HCT116 (cell line): ENCODE results near the gene TRPM8.

Experiments used
- CEBPB ChIP-seq: IDR thresholded peaks from 2 replicates; pipeline ENCODE4 v1.6.1; 2012; ENCODE audit warnings: low read depth
- CTCF ChIP-seq, 3 experiments: fragments of 200-600 bp in 1 of 3; sonication (generic) in 1 of 3; IDR thresholded peaks in 2 of 3; conservative IDR thresholded peaks in 1 of 3; 2 replicates each; pipeline ENCODE4 v1.5.1; 2012 to 2017; ENCODE audit warnings: low read depth in 2 of 3, low read length in 2 of 3, antibody characterized with exemption in 1 of 3, borderline replicate concordance in 1 of 3, control low read depth in 1 of 3, mild to moderate bottlenecking in 1 of 3, mixed read lengths in 1 of 3, mixed run types in 1 of 3, moderate library complexity in 1 of 3; ENCODE audit not compliant: insufficient read depth in 1 of 3
- EGR1 ChIP-seq: IDR thresholded peaks from 2 replicates; pipeline ENCODE4 v1.6.1; 2012; ENCODE audit warnings: low read depth
- EZH2 ChIP-seq: fragments of 200-600 bp; sonication (generic); IDR thresholded peaks from 2 replicates; pipeline ENCODE4 v1.6.1; 2017; ENCODE audit warnings: antibody characterized with exemption, mixed run types
- EZH2phosphoT487 ChIP-seq: fragments of 200-600 bp; IDR thresholded peaks from 2 replicates; pipeline ENCODE4 v1.6.1; 2018; ENCODE audit warnings: antibody characterized with exemption, borderline replicate concordance
- POLR2A ChIP-seq: IDR thresholded peaks from 2 replicates; pipeline ENCODE4 v1.7.0; 2011; ENCODE audit warnings: borderline replicate concordance; ENCODE audit not compliant: insufficient read depth, insufficient read length; ENCODE audit errors: extremely low read depth
- POLR2AphosphoS5 ChIP-seq: IDR thresholded peaks from 2 replicates; pipeline ENCODE4 v1.6.1; 2011; ENCODE audit warnings: mild to moderate bottlenecking, low read depth, low read length, moderate library complexity
- RAD21 ChIP-seq: IDR thresholded peaks from 2 replicates; pipeline ENCODE4 v1.6.1; 2012; ENCODE audit warnings: low read depth, mild to moderate bottlenecking
- SP1 ChIP-seq: IDR thresholded peaks from 2 replicates; pipeline ENCODE4 v1.6.1; 2012; ENCODE audit warnings: low read depth
- TCF7L2 ChIP-seq: IDR thresholded peaks from 2 replicates; pipeline ENCODE4 v1.7.0; 2011; ENCODE audit warnings: borderline replicate concordance, inconsistent platforms; ENCODE audit not compliant: insufficient read depth, insufficient read length; ENCODE audit errors: extremely low read depth
- YY1 ChIP-seq: IDR thresholded peaks from 2 replicates; pipeline ENCODE4 v1.6.1; 2011; ENCODE audit warnings: low read length, low read depth, moderate library complexity, mild to moderate bottlenecking; ENCODE audit not compliant: insufficient replicate concordance; ENCODE audit errors: extremely low read depth
- ZBTB33 ChIP-seq: IDR thresholded peaks from 2 replicates; pipeline ENCODE4 v1.6.1; 2011; ENCODE audit warnings: mild to moderate bottlenecking, low read length, moderate library complexity; ENCODE audit not compliant: insufficient replicate concordance; ENCODE audit errors: extremely low read depth
- ZNF274 ChIP-seq: fragments of 200-500 bp; sonication (Bioruptor generic); IDR thresholded peaks from 2 replicates; pipeline ENCODE4 v1.6.1; 2014; ENCODE audit warnings: mild to moderate bottlenecking, low read depth, low read length, inconsistent platforms
- TF ChIP-seq, protein P1 (sequence below): IDR thresholded peaks from 2 replicates; pipeline ENCODE4 v1.6.1; 2012; ENCODE audit warnings: low read depth

DNA sequence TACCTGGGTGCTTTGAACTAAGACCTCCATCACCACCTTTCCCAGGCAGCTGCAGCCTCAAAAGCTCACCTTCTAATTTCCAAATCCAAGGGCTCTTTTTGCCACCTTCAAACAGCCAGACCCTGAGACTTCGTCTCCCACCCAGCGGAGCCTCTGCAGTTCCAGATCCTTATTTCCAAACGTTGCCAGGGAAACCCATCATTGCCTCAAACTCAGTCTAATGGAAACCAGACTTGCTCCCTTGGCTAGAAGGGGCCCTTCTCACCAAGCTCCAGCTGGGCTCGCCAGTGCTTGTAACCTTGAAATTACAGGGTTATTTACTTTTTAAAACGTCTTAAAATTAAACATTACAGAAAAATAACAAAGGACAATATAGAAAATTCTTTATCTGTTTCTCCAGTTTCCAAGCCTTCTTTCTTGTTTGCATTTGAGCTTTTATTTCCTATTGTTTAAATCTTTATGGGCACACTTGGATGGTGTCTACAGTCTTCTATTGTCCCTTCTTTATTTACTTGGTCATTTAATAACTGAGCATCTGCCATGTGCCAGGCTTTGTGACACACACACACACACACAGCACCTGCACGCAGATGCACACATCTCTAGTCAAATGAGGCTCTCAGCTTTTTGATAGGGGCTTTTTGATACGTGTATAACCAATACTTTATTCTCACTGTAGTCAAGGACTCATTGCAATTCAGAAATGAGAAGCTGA is 36.1 kb downstream of the TRPM8 start:
- TF ChIP-seq CTCF (IDR thresholded peaks at IDR 0.05 in 2 of 3, conservative IDR thresholded peaks at IDR 0.05 in 1 of 3; ENCODE audit: borderline replicate concordance in 1 of 3, insufficient read depth in 1 of 3, low read depth in 2 of 3, low read length in 2 of 3) (no peak), SP1 (no peak), ZBTB33 (no peak), YY1 (no peak), ZNF274 (no peak), EZH2phosphoT487 (no peak), POLR2A (no peak), POLR2AphosphoS5 (no peak), EZH2 (no peak), RAD21 (no peak), EGR1 (no peak), CEBPB (no peak), TCF7L2 (no peak)
- TF ChIP-seq, protein P1, sequence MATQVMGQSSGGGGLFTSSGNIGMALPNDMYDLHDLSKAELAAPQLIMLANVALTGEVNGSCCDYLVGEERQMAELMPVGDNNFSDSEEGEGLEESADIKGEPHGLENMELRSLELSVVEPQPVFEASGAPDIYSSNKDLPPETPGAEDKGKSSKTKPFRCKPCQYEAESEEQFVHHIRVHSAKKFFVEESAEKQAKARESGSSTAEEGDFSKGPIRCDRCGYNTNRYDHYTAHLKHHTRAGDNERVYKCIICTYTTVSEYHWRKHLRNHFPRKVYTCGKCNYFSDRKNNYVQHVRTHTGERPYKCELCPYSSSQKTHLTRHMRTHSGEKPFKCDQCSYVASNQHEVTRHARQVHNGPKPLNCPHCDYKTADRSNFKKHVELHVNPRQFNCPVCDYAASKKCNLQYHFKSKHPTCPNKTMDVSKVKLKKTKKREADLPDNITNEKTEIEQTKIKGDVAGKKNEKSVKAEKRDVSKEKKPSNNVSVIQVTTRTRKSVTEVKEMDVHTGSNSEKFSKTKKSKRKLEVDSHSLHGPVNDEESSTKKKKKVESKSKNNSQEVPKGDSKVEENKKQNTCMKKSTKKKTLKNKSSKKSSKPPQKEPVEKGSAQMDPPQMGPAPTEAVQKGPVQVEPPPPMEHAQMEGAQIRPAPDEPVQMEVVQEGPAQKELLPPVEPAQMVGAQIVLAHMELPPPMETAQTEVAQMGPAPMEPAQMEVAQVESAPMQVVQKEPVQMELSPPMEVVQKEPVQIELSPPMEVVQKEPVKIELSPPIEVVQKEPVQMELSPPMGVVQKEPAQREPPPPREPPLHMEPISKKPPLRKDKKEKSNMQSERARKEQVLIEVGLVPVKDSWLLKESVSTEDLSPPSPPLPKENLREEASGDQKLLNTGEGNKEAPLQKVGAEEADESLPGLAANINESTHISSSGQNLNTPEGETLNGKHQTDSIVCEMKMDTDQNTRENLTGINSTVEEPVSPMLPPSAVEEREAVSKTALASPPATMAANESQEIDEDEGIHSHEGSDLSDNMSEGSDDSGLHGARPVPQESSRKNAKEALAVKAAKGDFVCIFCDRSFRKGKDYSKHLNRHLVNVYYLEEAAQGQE = no peak
